ENCODE measurements around the gene PLEKHA1.
A peak's percentile ranks its signal among the peaks of the same experiment; 100 is the strongest.

PLEKHA1 gene

GRCh38 chr10:122374859-122375678, 561 bp downstream of the PLEKHA1 start:
- DNase-seq (ENCODE audit: extremely low read depth, low read depth), result no peak
- no peak for TF ChIP-seq CTCF (IDR thresholded peaks at IDR 0.05; ENCODE audit: low read depth, low read length, missing control alignments)
- peak overlapping the region; percentile 54 for H3K4me3 ChIP-seq (replicated peaks; ENCODE audit: low read depth, low read length)

- TF ChIP-seq CTCF (IDR thresholded peaks at IDR 0.05; ENCODE audit: low read depth, low read length, missing control alignments), result no peak
- DNase-seq (ENCODE audit: extremely low read depth, low read depth), result no peak
- H3K4me3 ChIP-seq (replicated peaks; ENCODE audit: low read depth, low read length), result peak overlapping the region; percentile 54
Observed at GRCh38 chr10:122375679-122376160, 1.2 kb downstream of the PLEKHA1 start.

GRCh38 chr10:122376364-122376961, 2.0 kb downstream of the PLEKHA1 start:
- no peak for DNase-seq (ENCODE audit: extremely low read depth, low read depth)
- no peak for TF ChIP-seq CTCF (IDR thresholded peaks at IDR 0.05; ENCODE audit: low read depth, low read length, missing control alignments)
- H3K4me3 ChIP-seq (replicated peaks; ENCODE audit: low read depth, low read length), result no peak overlapping the region; the same call in 1 of the 2 replicates

- DNase-seq (ENCODE audit: extremely low read depth, low read depth), result no peak
- TF ChIP-seq CTCF (IDR thresholded peaks at IDR 0.05; ENCODE audit: low read depth, low read length, missing control alignments), result no peak
- no peak overlapping the region for H3K4me3 ChIP-seq (replicated peaks; ENCODE audit: low read depth, low read length)
Observed at GRCh38 chr10:122379041-122379440, 4.5 kb downstream of the PLEKHA1 start.

GRCh38 chr10:122379537-122379936, 5.0 kb downstream of the PLEKHA1 start:
- no peak for TF ChIP-seq CTCF (IDR thresholded peaks at IDR 0.05; ENCODE audit: low read depth, low read length, missing control alignments)
- no peak for DNase-seq (ENCODE audit: extremely low read depth, low read depth)
- no peak overlapping the region for H3K4me3 ChIP-seq (replicated peaks; ENCODE audit: low read depth, low read length)

GRCh38 chr10:122380703-122381102, 6.2 kb downstream of the PLEKHA1 start:
- DNase-seq (ENCODE audit: extremely low read depth, low read depth), result no peak
- TF ChIP-seq CTCF (IDR thresholded peaks at IDR 0.05; ENCODE audit: low read depth, low read length, missing control alignments), result no peak
- H3K4me3 ChIP-seq (replicated peaks; ENCODE audit: low read depth, low read length), result no peak overlapping the region
